Thymus (tissue), 14 donors: ENCODE measurements around the gene TSPYL1. TPM values are rescaled to one million over a fixed set of nuclear protein-coding genes. Genes with fewer than 3 reads are reported as not detected.
"Not testable (repeated sequence)": the region's sequence is repeated elsewhere in the genome, so short reads cannot be mapped to it uniquely, and the experiment has no call there.

Source experiments
- DNase-seq, 9 donors: peaks; one replicate each; pipeline ENCODE4 v3.0.0-alpha.2; 2013; ENCODE audit warnings: low spot score in 9 of 9, low read depth in 6 of 9, missing footprints in 1 of 9
- H3K27ac ChIP-seq, 2 donors: one replicate each; pipeline ENCODE4 v1.5.1; 2013; ENCODE audit warnings: control low read depth in 1 of 2, low read depth in 1 of 2, low read length in 1 of 2, mild to moderate bottlenecking in 1 of 2, moderate library complexity in 1 of 2
- H3K27me3 ChIP-seq, 2 donors: one replicate each; pipeline ENCODE4 v1.5.1; 2013; ENCODE audit warnings: low read length in 1 of 2; ENCODE audit not compliant: control insufficient read depth in 2 of 2, insufficient read depth in 1 of 2
- H3K36me3 ChIP-seq, 2 donors: one replicate each; pipeline ENCODE4 v1.5.1; 2013; ENCODE audit warnings: low read length in 1 of 2, mild to moderate bottlenecking in 1 of 2, moderate library complexity in 1 of 2; ENCODE audit not compliant: control insufficient read depth in 2 of 2, insufficient read depth in 2 of 2
- H3K4me1 ChIP-seq, 2 donors: one replicate each; pipeline ENCODE4 v1.5.1; 2013; ENCODE audit warnings: low read length in 2 of 2; ENCODE audit not compliant: control insufficient read depth in 2 of 2, insufficient read depth in 2 of 2
- H3K4me3 ChIP-seq, 2 donors: one replicate each; pipeline ENCODE4 v1.5.1; 2013; ENCODE audit warnings: low read length in 2 of 2, control low read depth in 1 of 2, mild to moderate bottlenecking in 1 of 2
- H3K9me3 ChIP-seq, 2 donors: one replicate each; pipeline ENCODE4 v1.5.1; 2013; ENCODE audit warnings: low read length in 1 of 2, mild to moderate bottlenecking in 1 of 2; ENCODE audit not compliant: control insufficient read depth in 2 of 2, insufficient read depth in 1 of 2
- WGBS: extraction: QIAGEN DNeasy Blood & Tissue Kit; methylation state at CpG from one replicate; pipeline ENCODE4 v1.1.7; 2013; 5-methylcytosine and 5-hydroxymethylcytosine counted together
- long read RNA-seq, 10 donors: transcript quantifications; one replicate each; lab custom pipeline, GENCODE V29; 2026
- polyA plus RNA-seq: library from polyadenylated mRNA; stranded (reverse); fragments of 200-250 nt; gene quantifications from one replicate; pipeline ENCODE4 v1.2.3, GENCODE V29; 2013
- total RNA-seq: library from RNA; stranded (reverse); fragments of 120-200 nt; gene quantifications from one replicate; pipeline ENCODE4 v1.2.4, GENCODE V29; 2013
- donor health status: healthy.

TSPYL1 gene
- total RNA-seq (42.9 TPM), polyA plus RNA-seq (48.7 TPM)
- long read RNA-seq, donor 1, transcript TSPYL1-201 (1 exons, 3,326 nt), result major isoform, 13 of 13 reads
- long read RNA-seq, donor 1, partial matches to known transcripts, result 0 of 13 reads
- long read RNA-seq, donor 1, other reads (novel, unspliced or antisense), result 0 of 13 reads
- long read RNA-seq, donor 2, result 0 reads
- long read RNA-seq, donor 3, transcript TSPYL1-201 (1 exons, 3,326 nt), result major isoform, 57 of 57 reads
- long read RNA-seq, donor 3, partial matches to known transcripts, result 0 of 57 reads
- long read RNA-seq, donor 3, other reads (novel, unspliced or antisense), result 0 of 57 reads
- long read RNA-seq, donor 4, transcript TSPYL1-201 (1 exons, 3,326 nt), result major isoform, 58 of 58 reads
- long read RNA-seq, donor 4, partial matches to known transcripts, result 0 of 58 reads
- long read RNA-seq, donor 4, other reads (novel, unspliced or antisense), result 0 of 58 reads
- long read RNA-seq, donor 5, transcript TSPYL1-201 (1 exons, 3,326 nt), result major isoform, 75 of 75 reads
- long read RNA-seq, donor 5, partial matches to known transcripts, result 0 of 75 reads
- long read RNA-seq, donor 5, other reads (novel, unspliced or antisense), result 0 of 75 reads
- long read RNA-seq, donor 6, transcript TSPYL1-201 (1 exons, 3,326 nt), result major isoform, 58 of 58 reads
- long read RNA-seq, donor 6, partial matches to known transcripts, result 0 of 58 reads
- long read RNA-seq, donor 6, other reads (novel, unspliced or antisense), result 0 of 58 reads
- long read RNA-seq, donor 7, transcript TSPYL1-201 (1 exons, 3,326 nt), result major isoform, 58 of 58 reads
- long read RNA-seq, donor 7, partial matches to known transcripts, result 0 of 58 reads
- long read RNA-seq, donor 7, other reads (novel, unspliced or antisense), result 0 of 58 reads
- long read RNA-seq, donor 8, transcript TSPYL1-201 (1 exons, 3,326 nt), result major isoform, 26 of 26 reads
- long read RNA-seq, donor 8, partial matches to known transcripts, result 0 of 26 reads
- long read RNA-seq, donor 8, other reads (novel, unspliced or antisense), result 0 of 26 reads
- long read RNA-seq, donor 9, transcript TSPYL1-201 (1 exons, 3,326 nt), result major isoform, 28 of 28 reads
- long read RNA-seq, donor 9, partial matches to known transcripts, result 0 of 28 reads
- long read RNA-seq, donor 9, other reads (novel, unspliced or antisense), result 0 of 28 reads
- long read RNA-seq, donor 10, transcript TSPYL1-201 (1 exons, 3,326 nt), result major isoform, 27 of 27 reads
- long read RNA-seq, donor 10, partial matches to known transcripts, result 0 of 27 reads
- long read RNA-seq, donor 10, other reads (novel, unspliced or antisense), result 0 of 27 reads

DNA sequence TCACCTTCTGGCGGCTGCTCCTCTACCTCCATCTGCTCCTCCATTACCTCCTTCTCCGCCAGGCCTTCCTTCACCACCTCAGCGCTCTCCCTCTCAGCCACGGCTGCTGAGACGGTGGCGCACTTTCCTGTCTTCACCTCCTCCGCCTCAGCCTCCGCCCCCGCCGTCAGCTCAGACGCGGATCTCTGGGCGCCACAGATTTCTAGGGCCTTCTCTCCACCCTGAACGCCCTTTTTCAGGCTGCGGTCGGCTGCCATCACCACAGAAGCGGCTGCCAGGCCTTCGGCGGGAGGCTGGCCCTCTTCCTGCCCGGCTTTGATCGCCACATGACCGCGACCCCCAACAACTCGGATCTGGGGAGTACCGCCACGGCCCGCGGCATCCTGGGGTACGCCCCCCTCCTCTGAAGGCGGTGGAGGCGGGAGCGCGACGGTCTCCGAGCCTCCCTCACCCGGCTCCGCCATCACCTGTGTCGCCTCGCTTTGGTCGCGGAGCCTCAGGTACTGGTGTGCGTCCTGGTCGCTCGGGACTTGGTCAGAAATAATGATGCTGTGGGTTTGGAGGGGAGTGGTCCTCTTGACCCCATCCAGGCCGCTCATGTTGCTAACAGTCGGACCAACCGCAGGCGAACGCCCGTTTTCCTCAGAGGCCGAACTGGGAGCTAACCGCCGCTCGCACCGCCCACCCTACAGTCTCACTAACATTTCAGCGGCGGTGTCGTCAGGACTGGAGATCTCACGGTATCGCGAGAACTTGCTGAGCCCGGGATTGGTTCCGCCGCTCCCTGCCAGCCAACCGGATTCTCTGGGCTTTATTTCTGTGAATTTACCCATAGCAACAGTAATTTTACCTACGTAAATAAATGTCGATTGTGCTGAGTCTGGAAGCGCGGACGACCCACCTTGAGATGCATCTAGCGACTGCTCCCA is at the start of gene TSPYL1:
TSS of gene TSPYL1 (minus strand) at position 699 of the 929 bp plus-strand sequence. CDS start at position 599, 100 bp downstream.
- peak within 1 kb of the TSS; percentile 75 to 87 for H3K4me3 ChIP-seq
- peaks cover 9 to 19% of the 10 kb centered on the region in 2 donors for H3K36me3 ChIP-seq
- whole genome bisulfite sequencing, result under 1% methylated on average over 71 of the region's 71 CpGs
- H3K27ac ChIP-seq, result peak within 1 kb of the TSS; percentile 99 to 100
- DNase-seq, result peak; percentile 91 to 99 (median 96)
- H3K27me3 ChIP-seq, result no peaks in the 10 kb centered on the region
- H3K4me1 ChIP-seq, result peaks cover 25 to 28% of the 10 kb centered on the region in 2 donors
- no peaks in the 10 kb centered on the region for H3K9me3 ChIP-seq

DNA sequence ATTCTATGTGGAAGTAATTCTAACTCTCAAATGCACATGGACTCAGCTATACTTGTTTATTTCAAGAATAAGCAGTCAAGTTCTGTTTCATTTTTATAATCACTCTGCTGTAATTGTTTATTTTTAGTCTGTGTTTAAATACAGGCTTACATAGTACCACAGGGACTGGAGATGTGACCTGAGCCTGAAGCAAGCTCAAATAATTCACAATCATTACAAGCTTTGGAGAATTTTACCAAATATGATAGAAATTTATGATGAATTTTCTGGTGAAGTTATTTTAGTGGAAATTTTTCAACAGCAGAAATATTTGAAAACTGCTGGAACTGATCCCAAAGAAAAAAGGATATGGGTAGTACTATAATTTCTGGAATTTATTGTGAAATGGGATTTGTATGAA is 49.4 kb upstream of the TSPYL1 start:
- H3K9me3 ChIP-seq, result no peaks in the 10 kb centered on the region
- no peak overlapping the region for H3K4me3 ChIP-seq
- H3K27me3 ChIP-seq, result no peaks in the 10 kb centered on the region
- no peak overlapping the region for H3K27ac ChIP-seq
- no peak for DNase-seq
- H3K36me3 ChIP-seq, result no peaks in the 10 kb centered on the region
- no peaks in the 10 kb centered on the region for H3K4me1 ChIP-seq

DNA sequence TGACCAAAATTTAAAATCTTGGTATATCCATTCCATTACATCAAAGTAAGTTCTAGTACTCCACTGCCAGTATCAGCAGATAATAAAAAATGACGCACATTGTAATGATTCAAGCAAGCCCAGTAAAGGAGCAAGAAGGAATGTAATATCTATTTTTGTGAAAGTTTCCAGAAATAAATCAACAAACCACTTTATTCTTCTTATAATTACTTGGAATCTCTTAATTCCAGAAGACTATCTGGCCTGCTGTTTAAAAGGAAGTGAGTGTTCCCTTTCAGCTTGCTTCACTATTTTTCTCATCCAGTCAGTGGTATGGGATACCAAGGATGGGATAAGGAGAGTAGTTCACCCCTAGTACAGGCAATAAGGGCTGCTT is 48.8 kb upstream of the TSPYL1 start:
- 97% methylated on average over 1 of the region's 1 CpG for WGBS
- H3K27ac ChIP-seq, result no peak overlapping the region
- no peaks in the 10 kb centered on the region for H3K27me3 ChIP-seq
- no peaks in the 10 kb centered on the region for H3K4me1 ChIP-seq
- H3K36me3 ChIP-seq, result no peaks in the 10 kb centered on the region
- no peak overlapping the region for H3K4me3 ChIP-seq
- no peak for DNase-seq
- H3K9me3 ChIP-seq, result no peaks in the 10 kb centered on the region

DNA sequence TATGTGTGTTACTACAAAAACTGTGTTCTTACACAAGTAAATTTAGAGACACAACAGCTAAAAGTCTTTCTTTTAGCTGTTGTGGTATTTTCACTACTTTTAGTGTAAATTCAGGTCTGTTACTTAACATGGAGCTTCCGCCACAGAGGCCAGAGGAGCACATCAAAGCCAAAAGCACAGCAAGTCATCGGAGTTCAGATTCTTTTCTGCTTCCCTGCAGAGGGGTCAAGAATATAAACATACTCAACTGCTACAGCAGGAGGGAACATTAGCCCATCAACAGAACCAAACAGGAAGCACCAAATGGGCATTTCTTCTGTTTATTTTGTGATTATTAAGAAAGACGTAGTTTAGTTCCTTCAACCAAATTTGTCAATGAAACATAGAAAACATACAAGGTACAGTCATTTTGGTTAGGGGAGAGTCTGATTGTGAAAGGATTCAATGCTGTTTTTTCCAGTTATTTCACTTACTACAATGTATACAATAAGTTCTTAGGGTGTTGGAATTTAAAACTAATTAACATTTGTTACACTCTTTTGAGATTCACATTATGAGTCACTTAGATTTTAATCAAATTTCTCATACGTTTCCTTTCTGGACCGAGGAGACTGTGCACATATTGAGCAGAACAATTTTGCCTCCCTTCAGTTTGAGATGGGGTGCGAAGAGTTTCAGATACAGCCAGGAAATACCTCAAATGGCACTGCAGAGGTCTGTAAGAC is 48.2 kb upstream of the TSPYL1 start:
- no peaks in the 10 kb centered on the region for H3K4me1 ChIP-seq
- H3K9me3 ChIP-seq, result no peaks in the 10 kb centered on the region
- H3K27me3 ChIP-seq, result no peaks in the 10 kb centered on the region
- no peak for DNase-seq
- H3K36me3 ChIP-seq, result no peaks in the 10 kb centered on the region
- no peak overlapping the region for H3K4me3 ChIP-seq
- no peak overlapping the region for H3K27ac ChIP-seq
- WGBS, result 97% methylated on average over 6 of the region's 6 CpGs

DNA sequence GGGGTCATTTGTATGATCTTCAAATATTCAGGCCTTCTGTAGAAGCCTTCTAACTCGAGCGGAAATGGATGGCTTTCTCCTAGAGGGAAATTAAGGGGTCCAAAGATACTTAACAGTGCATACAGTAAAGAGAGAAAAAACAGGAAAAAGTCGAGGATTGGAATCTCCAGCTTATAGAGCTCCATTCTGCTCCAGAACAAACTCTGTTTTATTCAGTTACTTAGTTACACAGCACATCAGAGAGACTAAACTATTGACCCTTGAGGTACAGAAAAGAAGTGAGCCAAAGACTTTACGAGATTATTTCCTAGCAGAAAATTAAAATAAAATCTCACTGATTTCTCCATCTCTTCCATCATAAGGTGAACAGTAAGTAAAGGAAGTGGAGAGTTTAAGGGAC is 47.3 kb upstream of the TSPYL1 start:
- Histone ChIP-seq H3K4me1 (no peaks in the 10 kb centered on the region), H3K36me3 (no peaks in the 10 kb centered on the region), H3K27ac (no peak overlapping the region), H3K4me3 (no peak overlapping the region), H3K27me3 (no peaks in the 10 kb centered on the region), H3K9me3 (no peaks in the 10 kb centered on the region)
- no peak for DNase-seq
- 94% methylated on average over 4 of the region's 4 CpGs for WGBS

DNA sequence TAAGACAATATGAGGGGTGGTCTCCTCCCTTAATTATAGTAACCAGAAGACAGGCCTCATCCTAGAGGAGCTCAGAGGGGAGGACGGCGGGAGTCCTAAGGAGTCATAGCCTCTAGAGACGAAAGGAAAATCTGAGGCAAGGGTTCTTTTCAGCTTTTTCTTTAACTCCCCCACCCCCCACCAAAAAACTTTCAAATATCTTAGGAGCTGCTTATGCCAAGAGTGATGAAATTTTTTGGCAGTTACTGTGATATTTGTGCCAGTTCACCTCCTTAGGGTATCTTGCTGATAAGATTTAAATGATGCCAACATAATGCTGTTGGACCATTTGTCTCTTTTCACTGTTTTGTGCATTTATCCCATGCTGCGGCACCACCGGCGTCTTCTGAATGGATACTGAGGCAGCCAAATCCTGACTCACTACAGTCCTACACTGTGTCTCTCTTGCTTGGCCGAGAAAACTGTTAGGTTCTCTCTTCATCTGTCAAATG is 46.5 kb upstream of the TSPYL1 start:
- WGBS, result 93% methylated on average over 7 of the region's 7 CpGs
- Histone ChIP-seq H3K27ac (no peak overlapping the region), H3K27me3 (no peaks in the 10 kb centered on the region), H3K4me3 (no peak overlapping the region), H3K4me1 (no peaks in the 10 kb centered on the region), H3K9me3 (no peaks in the 10 kb centered on the region), H3K36me3 (no peaks in the 10 kb centered on the region)
- DNase-seq, result no peak

DNA sequence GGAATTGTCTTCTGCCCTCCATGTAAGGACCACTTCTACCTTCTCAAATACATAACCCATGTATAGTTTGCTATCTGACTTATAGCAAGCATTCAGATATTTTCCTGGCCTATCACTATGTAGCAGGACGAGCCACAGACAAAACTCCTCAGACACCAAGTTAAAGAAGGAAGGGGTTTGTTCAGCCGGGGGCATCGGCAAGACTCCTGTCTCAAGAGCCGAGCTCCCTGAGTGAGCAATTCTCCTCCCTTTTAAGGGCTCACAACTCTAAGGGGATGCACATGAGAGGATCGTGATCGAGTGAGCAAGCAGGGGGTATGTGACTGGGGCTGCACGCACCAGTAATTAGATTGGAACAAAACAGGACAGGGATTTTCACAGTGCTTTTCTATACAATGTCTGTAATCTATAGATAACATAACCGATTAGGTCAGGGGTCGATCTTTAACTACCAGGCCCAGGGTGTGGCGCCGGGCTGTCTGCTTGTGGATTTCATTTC is 46.0 kb upstream of the TSPYL1 start:
- H3K4me1 ChIP-seq, H3K27me3 ChIP-seq, H3K36me3 ChIP-seq, H3K4me3 ChIP-seq, DNase-seq, H3K9me3 ChIP-seq, H3K27ac ChIP-seq: not testable (repeated sequence)
- WGBS, result 98% methylated on average over 10 of the region's 11 CpGs
